ENCODE measurements around the gene SYT12.

GRCh38 chr11:67015048-67015447 lies 7.9 kb upstream of the SYT12 start:
- TF ChIP-seq POLR2A (IDR thresholded peaks at IDR 0.05; ENCODE audit: low read length) (no peak), GATA1 (IDR thresholded peaks at IDR 0.05; ENCODE audit: low read depth, low read length) (no peak)
